Hindlimb muscle (tissue), 1 donor: Measurements from ENCODE around the gene NOSTRIN. TPM values are rescaled to one million over a fixed set of nuclear protein-coding genes. Genes with fewer than 3 reads are reported as not detected.

ENCODE experiments used
- DNase-seq: peaks from one replicate; pipeline ENCODE4 v3.0.0-alpha.2; 2013
- polyA plus RNA-seq: library from polyadenylated mRNA; unstranded; fragments of 120-200 nt; gene quantifications from one replicate; pipeline ENCODE4 v1.2.1, GENCODE V29; 2013; ENCODE audit not compliant: insufficient read length

NOSTRIN gene
- polyA plus RNA-seq, 1 donor = 9.6 TPM

DNA sequence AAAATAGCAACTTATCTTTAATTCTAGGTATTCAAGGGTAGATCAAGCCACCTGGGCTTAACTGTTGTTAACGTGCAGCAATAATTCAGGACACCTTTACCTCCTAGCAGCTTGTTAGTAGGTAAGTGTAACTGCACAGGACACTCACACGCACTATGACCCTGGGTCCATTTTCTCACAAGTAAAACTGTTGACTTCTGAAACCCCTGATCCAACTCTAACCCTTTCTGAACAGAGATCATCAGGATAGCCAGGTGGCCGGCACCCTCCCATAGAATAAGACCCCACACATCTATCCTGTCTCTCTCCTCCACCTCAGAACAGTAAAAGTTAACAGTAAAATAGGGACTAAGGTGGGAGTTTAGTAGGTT, 87.2 kb downstream of the NOSTRIN start:
- no peak for DNase-seq

DNA sequence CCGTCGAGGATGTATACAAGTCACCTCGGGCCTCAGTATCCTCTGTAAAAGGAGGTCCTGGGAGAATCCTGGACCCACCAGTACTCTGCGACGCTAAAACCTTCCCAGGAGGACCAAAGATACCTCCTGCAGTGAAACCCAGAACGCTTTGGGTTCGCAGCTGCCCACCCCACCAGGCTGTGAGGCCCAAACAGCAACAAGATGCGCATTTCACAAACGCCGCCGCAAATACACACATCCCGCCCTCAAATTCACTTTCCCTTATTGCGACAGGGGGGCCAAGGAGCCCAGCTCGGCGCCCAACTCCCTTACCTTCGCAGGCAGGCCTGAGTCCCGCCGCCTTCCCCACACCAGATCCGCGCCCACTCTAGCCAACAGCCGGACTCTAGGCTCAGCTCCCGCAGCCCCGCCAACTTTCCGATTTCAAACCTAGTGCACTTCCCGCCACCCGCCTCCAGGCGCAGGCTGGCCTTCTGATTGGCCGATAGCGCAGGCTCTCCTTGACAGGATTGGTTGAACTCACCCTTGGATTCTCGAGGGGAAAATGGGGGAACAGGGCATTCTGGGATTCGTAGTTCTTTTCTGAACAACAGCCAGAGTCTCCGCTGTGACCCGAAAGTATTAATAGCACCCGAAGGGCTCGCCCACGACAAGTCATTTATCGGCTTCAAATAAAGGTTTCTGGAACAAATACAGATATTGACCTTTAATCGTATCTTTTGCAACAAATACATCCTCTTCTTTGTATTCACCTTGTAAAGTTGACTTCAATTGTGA, 87.8 kb downstream of the NOSTRIN start, which contains the start of gene SPC25:
Gene SPC25 (minus strand): TSS at position 425 of the 777 bp plus-strand sequence. CDS start 911 bp downstream, outside the sequence.
- DNase-seq = peak; percentile 89

DNA sequence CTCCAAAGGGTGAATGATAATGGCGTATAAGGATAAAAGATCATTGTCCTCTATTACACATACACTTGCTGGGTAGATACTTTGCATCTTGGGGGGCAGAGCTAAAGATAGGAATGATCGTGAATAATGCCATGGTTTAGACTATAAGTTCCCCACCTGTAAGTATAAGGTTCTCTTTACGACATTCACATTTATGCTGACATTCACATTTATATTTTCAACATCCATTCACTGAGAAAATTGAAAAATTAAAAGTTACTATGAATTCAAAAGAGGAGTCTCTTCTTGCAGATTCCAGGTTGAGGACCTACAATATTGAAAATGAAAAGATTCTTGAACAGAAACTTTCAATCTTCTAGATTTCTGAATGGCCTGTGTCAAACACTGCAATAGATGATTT, 89.9 kb downstream of the NOSTRIN start:
- no peak for DNase-seq

DNA sequence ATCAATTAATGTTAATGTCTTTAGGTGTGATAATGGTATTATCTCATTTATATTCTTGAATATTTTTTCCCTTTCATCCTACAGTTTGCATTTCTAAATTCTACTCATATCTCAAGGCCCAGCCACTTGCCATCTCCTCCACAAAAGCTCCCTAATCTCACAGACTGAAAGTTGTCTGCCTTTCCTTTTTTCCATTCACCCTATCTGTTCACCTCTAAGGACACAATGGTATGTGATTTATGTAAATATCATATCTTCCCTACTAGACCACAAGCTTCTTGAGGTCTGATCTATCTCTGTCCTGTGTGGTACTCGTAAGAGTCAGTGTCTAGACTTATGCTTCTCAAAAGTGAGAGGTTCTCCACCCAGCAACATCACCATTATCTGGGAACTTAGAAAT, 91.7 kb downstream of the NOSTRIN start:
- DNase-seq = no peak

DNA sequence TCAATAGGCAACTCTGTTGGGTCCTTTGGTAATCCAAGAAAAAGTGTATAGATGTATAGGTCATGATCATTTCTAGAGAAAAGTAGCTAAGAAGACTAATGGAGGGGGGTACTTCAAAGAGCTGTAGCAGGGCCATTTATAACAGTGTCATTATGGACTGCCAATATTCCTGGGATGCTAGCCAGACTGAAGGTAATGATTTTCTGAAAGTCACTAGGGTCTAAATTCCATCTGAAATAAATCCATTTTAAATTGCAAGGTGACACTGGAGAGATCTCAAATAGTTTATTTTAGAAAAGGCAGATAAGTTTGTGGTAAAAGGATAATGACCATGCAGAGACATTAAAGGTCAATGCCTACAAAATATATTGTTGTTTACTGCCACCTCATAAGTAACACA, 92.3 kb downstream of the NOSTRIN start:
- DNase-seq = no peak

DNA sequence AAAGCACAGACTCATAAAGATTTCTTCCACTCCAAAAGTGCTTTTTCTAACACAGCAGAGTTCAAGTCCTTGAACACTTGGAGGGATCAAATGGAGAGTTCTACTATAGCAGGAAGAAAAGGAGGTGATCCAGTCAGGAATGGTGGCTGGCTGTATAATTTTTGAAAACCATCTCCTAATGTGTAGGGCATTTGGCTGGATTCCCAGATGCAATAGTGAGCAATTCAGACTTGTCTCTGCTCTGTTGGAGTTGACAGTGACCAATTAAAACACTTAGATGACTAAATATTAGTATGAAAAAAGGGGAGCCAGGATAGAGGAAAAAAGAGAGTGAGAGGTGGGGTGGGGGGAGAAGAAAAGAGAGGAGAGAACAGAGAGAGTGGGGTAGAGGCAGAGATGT, 93.3 kb downstream of the NOSTRIN start:
- no peak for DNase-seq

DNA sequence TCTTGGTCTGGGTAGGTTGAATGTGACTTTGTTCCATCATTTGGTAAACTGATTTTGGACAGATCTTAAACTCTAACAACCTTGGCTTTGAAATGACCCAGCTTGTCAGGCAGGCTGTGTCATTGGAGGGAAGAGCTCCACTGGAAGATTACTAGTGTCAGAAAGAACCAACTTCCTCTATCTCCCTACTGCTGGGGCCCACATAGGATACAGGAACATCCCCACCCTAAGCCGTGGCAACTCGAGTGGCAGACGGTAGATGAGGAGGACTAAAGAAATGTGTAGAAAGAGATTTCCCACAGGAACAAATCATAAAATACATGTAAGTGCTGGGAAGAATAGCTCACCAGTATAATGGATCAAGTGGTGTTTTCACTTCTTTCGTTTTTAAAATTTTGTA, 94.3 kb downstream of the NOSTRIN start:
- DNase-seq = no peak

DNA sequence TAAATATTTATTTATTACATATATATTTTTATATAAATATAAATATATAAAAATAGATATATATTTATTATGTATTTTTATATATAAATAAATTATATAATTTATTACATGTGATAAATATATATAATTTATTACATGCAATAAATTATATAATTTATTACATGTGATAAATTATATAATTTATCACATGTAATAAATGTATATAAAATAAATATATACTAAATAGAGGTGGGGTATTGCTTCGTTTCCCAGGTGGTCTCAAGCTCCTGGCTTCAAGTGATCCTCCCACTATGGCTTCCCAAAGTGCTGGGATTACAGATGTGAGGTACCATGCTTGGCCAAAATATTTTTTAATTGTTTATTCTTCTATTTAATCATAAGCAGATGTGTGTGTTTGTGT, 95.0 kb downstream of the NOSTRIN start:
- DNase-seq = no peak

DNA sequence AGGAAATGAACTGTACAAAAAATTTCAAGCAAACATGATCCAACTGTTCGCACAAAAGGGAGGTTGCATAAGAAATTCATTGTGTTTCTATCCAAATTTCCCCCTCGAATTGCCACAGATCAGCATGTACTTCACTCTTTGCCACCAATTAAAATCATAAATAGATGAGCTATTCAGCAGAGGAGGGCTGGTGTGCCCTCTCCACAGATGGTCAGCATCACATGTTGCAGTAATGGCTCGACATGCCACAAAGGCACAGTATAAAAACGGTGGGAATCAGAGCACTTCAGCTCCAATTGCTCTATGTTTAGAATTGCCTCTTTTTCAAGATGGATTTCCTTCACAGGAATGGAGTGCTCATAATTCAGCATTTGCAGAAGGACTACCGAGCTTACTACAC, 98.6 kb downstream of the NOSTRIN start, which contains the start of gene G6PC2:
Gene G6PC2 (plus strand): TSS at position 289 of the 400 bp plus-strand sequence. CDS start 41 bp downstream, at position 330.
- DNase-seq = no peak

DNA sequence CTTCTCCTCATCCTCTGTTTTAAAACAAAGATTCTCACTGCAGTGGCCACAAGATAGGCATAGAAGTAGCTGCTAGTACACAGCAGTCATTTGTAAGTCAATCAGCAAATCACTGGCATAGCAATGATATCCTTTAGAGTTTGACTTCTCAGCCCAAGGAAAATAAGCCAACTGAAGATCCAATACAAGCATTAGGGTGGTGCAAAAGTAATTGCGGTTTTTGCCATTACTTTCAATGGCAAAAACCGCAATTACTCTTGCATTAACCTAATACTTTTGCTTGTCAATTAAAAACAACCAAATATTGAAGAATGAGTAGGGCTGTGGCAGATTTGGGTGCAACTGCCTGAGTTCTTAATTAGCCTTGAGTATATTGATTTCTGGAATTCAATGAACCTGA, 101.5 kb downstream of the NOSTRIN start:
- DNase-seq = no peak

DNA sequence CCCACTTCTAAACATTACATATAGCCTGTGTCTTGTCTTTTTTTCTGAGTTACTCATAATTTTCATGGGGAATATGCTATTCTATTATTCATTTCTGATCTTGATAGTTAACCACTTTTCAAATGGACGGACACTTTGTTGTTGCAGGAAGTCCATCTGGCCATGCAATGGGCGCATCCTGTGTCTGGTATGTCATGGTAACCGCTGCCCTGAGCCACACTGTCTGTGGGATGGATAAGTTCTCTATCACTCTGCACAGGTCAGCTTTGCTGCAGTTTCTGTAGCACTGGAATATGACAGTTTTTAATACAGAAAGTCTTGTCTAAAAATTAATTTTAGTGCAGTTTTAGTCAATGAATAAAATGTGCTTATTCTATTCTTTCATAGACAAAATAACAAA, 101.9 kb downstream of the NOSTRIN start:
- no peak for DNase-seq

DNA sequence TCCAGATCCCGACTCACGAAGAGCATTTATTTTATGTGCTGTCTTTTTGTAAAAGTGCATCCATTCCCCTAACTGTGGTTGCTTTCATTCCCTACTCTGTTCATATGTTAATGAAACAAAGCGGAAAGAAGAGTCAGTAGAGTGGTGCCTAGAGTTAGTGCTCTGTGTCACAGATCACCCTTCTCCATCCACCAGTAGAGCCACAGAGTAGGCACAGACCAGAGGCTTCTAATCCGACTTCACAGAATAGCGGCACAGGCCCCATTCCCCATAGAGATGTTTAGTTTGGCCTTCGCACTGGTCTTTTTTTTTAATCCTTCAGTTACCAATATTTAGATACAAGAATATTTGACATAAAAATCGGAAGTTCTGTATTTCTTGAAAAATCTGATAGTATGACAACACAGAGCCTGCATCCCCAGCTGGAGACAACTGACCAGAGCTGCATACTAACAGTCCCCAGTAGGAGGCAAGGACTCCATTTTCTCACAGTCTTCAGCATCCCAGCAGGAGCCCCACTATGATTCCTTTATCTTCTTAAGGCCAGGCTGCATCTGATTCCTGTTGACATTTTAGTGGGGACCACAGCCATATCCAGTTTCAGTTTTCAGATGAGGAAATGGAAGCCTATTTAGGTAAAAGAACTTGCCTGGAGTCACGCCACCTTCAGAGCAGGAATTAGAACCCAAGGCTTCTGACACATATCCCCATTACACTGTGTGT, 105.7 kb downstream of the NOSTRIN start:
- DNase-seq = no peak

DNA sequence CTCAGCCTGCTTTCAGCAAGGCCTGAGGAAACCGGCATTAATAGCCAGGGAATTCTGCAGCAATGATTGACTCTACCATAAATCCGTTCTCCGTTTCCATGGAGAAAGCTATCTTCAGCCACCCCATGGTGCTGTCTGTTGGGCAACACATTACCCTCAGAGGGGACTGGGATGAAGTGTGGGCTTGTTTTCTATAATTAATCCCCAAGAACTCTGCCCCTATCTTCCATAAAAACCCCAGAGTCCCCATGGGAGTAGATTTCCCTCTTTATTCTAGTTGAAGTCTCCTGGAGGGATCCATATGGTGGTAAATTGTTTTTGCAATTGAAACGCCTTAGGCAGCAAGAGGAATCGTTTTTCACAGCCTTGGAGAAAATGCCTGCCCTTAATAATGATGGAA, 107.9 kb downstream of the NOSTRIN start:
- DNase-seq = no peak

DNA sequence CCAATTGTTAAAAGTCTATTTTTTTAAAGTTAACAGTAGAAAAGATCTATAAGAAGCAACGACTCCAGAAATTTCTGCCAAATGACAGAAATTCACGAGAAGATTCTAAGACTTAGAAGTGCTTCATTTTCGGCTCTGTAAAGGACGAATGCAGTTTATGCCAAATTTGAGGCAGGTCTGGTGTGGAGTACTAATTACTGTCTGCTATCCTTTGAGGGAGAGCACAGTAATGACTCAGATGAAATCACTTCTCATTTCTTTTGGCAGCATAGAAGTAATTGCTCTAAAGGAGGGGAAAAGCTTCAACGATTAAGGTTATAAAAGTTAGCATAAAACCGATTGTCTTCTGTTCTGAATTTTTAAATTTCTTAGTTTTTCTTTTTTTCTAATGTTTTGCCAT, 110.0 kb downstream of the NOSTRIN start:
- no peak for DNase-seq

DNA sequence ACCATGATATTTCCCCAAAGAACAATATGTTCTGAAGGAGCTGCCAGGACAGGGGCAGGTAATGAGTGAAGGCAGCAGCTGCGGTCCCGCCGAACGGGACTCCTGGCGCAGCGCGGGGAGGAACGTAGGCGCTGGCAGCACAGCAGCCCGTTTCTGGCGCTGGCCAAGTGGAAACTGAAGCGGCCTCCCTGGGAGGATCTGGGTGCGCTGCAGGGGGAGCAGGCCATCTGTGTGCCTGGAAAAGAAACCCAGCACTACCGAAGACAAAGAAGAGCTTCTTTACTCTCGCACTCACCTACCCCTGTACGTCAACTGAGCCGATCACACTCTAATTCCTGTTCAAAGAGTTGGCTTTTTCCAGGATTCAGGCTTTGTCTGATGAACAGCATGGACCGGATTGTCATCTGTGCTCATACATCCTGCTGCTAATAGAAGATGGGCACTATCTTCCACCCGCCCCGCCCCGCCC, 110.5 kb downstream of the NOSTRIN start:
- peak; percentile 51 for DNase-seq

DNA sequence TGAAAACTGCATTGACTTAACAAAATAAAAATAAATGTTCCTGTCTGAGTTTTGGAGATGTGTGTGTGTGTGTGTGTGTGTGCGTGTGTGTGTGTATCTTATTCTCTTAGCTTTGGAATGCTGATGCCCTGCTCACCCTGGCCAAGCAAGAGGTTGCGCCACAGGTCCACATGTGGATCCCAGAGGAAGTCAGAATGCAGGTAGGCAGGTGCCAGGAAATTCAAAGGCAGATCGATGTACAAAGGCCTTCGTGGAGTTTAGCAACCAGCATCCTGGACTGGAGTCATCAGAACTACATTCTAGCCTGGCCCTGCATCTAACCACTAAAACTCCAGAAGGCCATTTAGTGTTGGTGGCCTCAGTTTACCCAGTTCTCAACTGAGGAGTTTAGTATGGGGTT, 111.1 kb downstream of the NOSTRIN start:
- DNase-seq = no peak

Other genes with a start within 250 kb of the NOSTRIN start
- gene SPC25, start 87.8 kb downstream of the NOSTRIN start, polyA plus RNA-seq = 6.7 TPM
- not detected for gene G6PC2, start 98.7 kb downstream of the NOSTRIN start, polyA plus RNA-seq
- gene ABCB11, start 228.7 kb downstream of the NOSTRIN start, polyA plus RNA-seq = not detected